H9 (cell line): ENCODE results near the gene C20orf202. TPM values are rescaled to one million over a fixed set of nuclear protein-coding genes. Genes with fewer than 3 reads are reported as not detected.

Experiments used
- DNase-seq: peaks from one replicate; pipeline ENCODE4 v3.0.0-alpha.2; 2017
- H2AFZ ChIP-seq: one replicate; pipeline ENCODE4 v1.6.1; 2013; ENCODE audit warnings: mild to moderate bottlenecking, low read length, control low read depth, moderate library complexity
- H2AK5ac ChIP-seq: 2 replicates; pipeline ENCODE4 v1.6.1; 2013; ENCODE audit warnings: low read length, control low read depth, mixed read lengths; ENCODE audit not compliant: insufficient read length
- H2BK120ac ChIP-seq: one replicate; pipeline ENCODE4 v1.6.1; 2013; ENCODE audit warnings: low read depth, mild to moderate bottlenecking, low read length, control low read depth, inconsistent platforms; ENCODE audit not compliant: poor library complexity, severe bottlenecking
- H2BK12ac ChIP-seq: 2 replicates; pipeline ENCODE4 v1.6.1; 2013; ENCODE audit warnings: low read length, control low read depth, mixed read lengths, low read depth; ENCODE audit not compliant: insufficient read length
- H2BK15ac ChIP-seq: 2 replicates; pipeline ENCODE4 v1.6.1; 2013; ENCODE audit warnings: low read depth, low read length, control low read depth
- H2BK20ac ChIP-seq: one replicate; pipeline ENCODE4 v1.6.1; 2013; ENCODE audit warnings: low read depth, mild to moderate bottlenecking, low read length, control low read depth, inconsistent platforms; ENCODE audit not compliant: poor library complexity, severe bottlenecking
- H2BK5ac ChIP-seq: 2 replicates; pipeline ENCODE4 v1.6.1; 2013; ENCODE audit warnings: low read length, control low read depth, mixed read lengths; ENCODE audit not compliant: insufficient read length
- H3K14ac ChIP-seq: 2 replicates; pipeline ENCODE4 v1.6.1; 2013; ENCODE audit warnings: low read length, control low read depth; ENCODE audit not compliant: insufficient read depth
- H3K18ac ChIP-seq: 2 replicates; pipeline ENCODE4 v1.6.1; 2013; ENCODE audit warnings: low read depth, mild to moderate bottlenecking, mixed read lengths, low read length, control low read depth; ENCODE audit not compliant: insufficient read length
- H3K23ac ChIP-seq: 2 replicates; pipeline ENCODE4 v1.6.1; 2013; ENCODE audit warnings: low read length, control low read depth, mixed read lengths, low read depth; ENCODE audit not compliant: insufficient read length
- H3K23me2 ChIP-seq: 2 replicates; pipeline ENCODE4 v1.6.1; 2013; ENCODE audit warnings: low read depth, mild to moderate bottlenecking, mixed read lengths, low read length, control low read depth; ENCODE audit not compliant: insufficient read length, poor library complexity, severe bottlenecking
- H3K27ac ChIP-seq: 2 replicates; pipeline ENCODE4 v1.5.1; 2013; ENCODE audit warnings: low read length, control low read depth, mixed read lengths, low read depth; ENCODE audit not compliant: insufficient read length
- H3K27me3 ChIP-seq: 2 replicates; pipeline ENCODE4 v1.6.1; 2013; ENCODE audit warnings: low read length, control low read depth, inconsistent platforms; ENCODE audit not compliant: insufficient read depth
- H3K4ac ChIP-seq: 2 replicates; pipeline ENCODE4 v1.6.1; 2013; ENCODE audit warnings: low read depth, mild to moderate bottlenecking, control low read depth, inconsistent platforms, low read length, moderate library complexity
- H3K4me1 ChIP-seq: 2 replicates; pipeline ENCODE4 v1.6.1; 2013; ENCODE audit warnings: low read length, control low read depth, inconsistent platforms; ENCODE audit not compliant: insufficient read depth
- H3K4me2 ChIP-seq: 2 replicates; pipeline ENCODE4 v1.6.1; 2013; ENCODE audit warnings: low read length, control low read depth, mixed read lengths; ENCODE audit not compliant: insufficient read length, insufficient read depth
- H3K56ac ChIP-seq: 2 replicates; pipeline ENCODE4 v1.6.1; 2013; ENCODE audit warnings: low read depth, mild to moderate bottlenecking, mixed read lengths, low read length, control low read depth; ENCODE audit not compliant: insufficient read length
- H3K79me1 ChIP-seq: 2 replicates; pipeline ENCODE4 v1.6.1; 2013; ENCODE audit warnings: low read depth, mild to moderate bottlenecking, moderate library complexity, low read length, control low read depth, inconsistent platforms; ENCODE audit not compliant: insufficient read depth, poor library complexity, severe bottlenecking
- H3K79me2 ChIP-seq: 2 replicates; pipeline ENCODE4 v1.6.1; 2013; ENCODE audit warnings: low read length, control low read depth, inconsistent platforms; ENCODE audit not compliant: insufficient read depth
- H3K9ac ChIP-seq: 2 replicates; pipeline ENCODE4 v1.6.1; 2013; ENCODE audit warnings: low read length, control low read depth, mixed read lengths; ENCODE audit not compliant: insufficient read length; ENCODE audit errors: extremely low read depth
- H3K9me3 ChIP-seq: one replicate; pipeline ENCODE4 v1.6.1; 2013; ENCODE audit warnings: low read depth, low read length, inconsistent platforms; ENCODE audit not compliant: control insufficient read depth
- H3T11ph ChIP-seq: one replicate; pipeline ENCODE4 v1.6.1; 2013; ENCODE audit warnings: mild to moderate bottlenecking, low read length, control low read depth, inconsistent platforms
- H4K20me1 ChIP-seq: one replicate; pipeline ENCODE4 v1.6.1; 2013; ENCODE audit not compliant: control insufficient read depth, insufficient read length, insufficient read depth
- H4K5ac ChIP-seq: 2 replicates; pipeline ENCODE4 v1.6.1; 2013; ENCODE audit warnings: low read depth, mild to moderate bottlenecking, mixed read lengths, low read length, control low read depth; ENCODE audit not compliant: insufficient read length
- H4K8ac ChIP-seq: replicated peaks from 2 replicates; pipeline ENCODE4 v1.6.1; 2013; ENCODE audit warnings: low read length, control low read depth, mixed read lengths, low read depth; ENCODE audit not compliant: insufficient read length
- H4K91ac ChIP-seq: 2 replicates; pipeline ENCODE4 v1.6.1; 2013; ENCODE audit warnings: low read depth, mild to moderate bottlenecking, moderate library complexity, mixed read lengths, low read length, control low read depth; ENCODE audit not compliant: insufficient read length
- H3K27ac Mint-ChIP-seq, 3 experiments: 2 replicates in 2 of 3; 3 replicates in 1 of 3; pipeline ENCODE4 v1.8.0; 2020 to 2021; ENCODE audit warnings: mixed read lengths in 3 of 3, mild to moderate bottlenecking in 1 of 3, moderate library complexity in 1 of 3
- H3K27me3 Mint-ChIP-seq: 2 replicates; pipeline ENCODE4 v1.8.0; 2021; ENCODE audit warnings: low read depth, mild to moderate bottlenecking, moderate library complexity, mixed read lengths
- H3K36me3 Mint-ChIP-seq, 3 experiments: 2 replicates in 2 of 3; 3 replicates in 1 of 3; pipeline ENCODE4 v1.8.0; 2020 to 2021; ENCODE audit warnings: low read depth in 3 of 3, mixed read lengths in 3 of 3; ENCODE audit not compliant: insufficient read depth in 1 of 3
- H3K4me1 Mint-ChIP-seq, 2 experiments: 2 replicates each; pipeline ENCODE4 v1.8.0; 2020; ENCODE audit warnings: mixed read lengths in 2 of 2
- H3K4me3 Mint-ChIP-seq, 2 experiments: 2 replicates in 1 of 2; 3 replicates in 1 of 2; pipeline ENCODE4 v1.8.0; 2020 to 2021; ENCODE audit warnings: mild to moderate bottlenecking in 2 of 2, mixed read lengths in 2 of 2, moderate library complexity in 1 of 2
- H3K9me3 Mint-ChIP-seq, 2 experiments: 2 replicates in 1 of 2; 3 replicates in 1 of 2; pipeline ENCODE4 v1.8.0; 2020; ENCODE audit warnings: mild to moderate bottlenecking in 2 of 2, mixed read lengths in 2 of 2, moderate library complexity in 1 of 2
- CTCF ChIP-seq: fragments of 200-600 bp; sonication (generic); conservative IDR thresholded peaks from 3 replicates; pipeline ENCODE4 v1.8.0; 2021; ENCODE audit warnings: antibody characterized with exemption, mild to moderate bottlenecking
- WGBS: extraction: QIAGEN DNeasy Blood & Tissue Kit; methylation state at CpG from one replicate; pipeline ENCODE4 v1.1.7; 2013; ENCODE audit warnings: missing lambda C conversion rate, low lambda C conversion rate, mixed read lengths; ENCODE audit not compliant: insufficient read length; ENCODE audit errors: extremely low coverage; 5-methylcytosine and 5-hydroxymethylcytosine counted together
- total RNA-seq: library from RNA; stranded (reverse); gene quantifications from 2 replicates; pipeline ENCODE4 v1.2.1, GENCODE V29; 2021

The C20orf202 gene
- total RNA-seq, 1 experiment from 2014 or later: 0.13 TPM

GRCh38 chr20:1190847-1191246, 12.4 kb upstream of the C20orf202 start:
- Mint-ChIP-seq H3K4me3 (no peak overlapping the region), H3K9me3 (no peaks in the 10 kb centered on the region), H3K36me3 (no peaks in the 10 kb centered on the region), H3K4me1 (peaks cover 4 to 16% of the 10 kb centered on the region in 2 experiments), H3K27ac (no peak overlapping the region), H3K27me3 (peaks cover 36% of the 10 kb centered on the region)
- no peaks in the 10 kb centered on the region for H3K79me1 ChIP-seq
- H3K9me3 ChIP-seq: no peaks in the 10 kb centered on the region
- no peak overlapping the region for H3K4ac ChIP-seq
- no peak overlapping the region for H2BK15ac ChIP-seq
- H3K4me1 ChIP-seq: peaks cover 9% of the 10 kb centered on the region; the same call in 1 of the 2 replicates
- no peak overlapping the region for H2AFZ ChIP-seq
- H2BK120ac ChIP-seq: no peak overlapping the region
- H3K14ac ChIP-seq: no peak overlapping the region
- no peak overlapping the region for H2BK20ac ChIP-seq
- no peak overlapping the region for H4K5ac ChIP-seq
- H2AK5ac ChIP-seq: no peak overlapping the region
- H3K23ac ChIP-seq: no peak overlapping the region
- no CpG with 5 or more reads among the region's 3 CpGs for WGBS
- H3K56ac ChIP-seq: no peak overlapping the region
- H3K9ac ChIP-seq: no peak overlapping the region
- H3K27me3 ChIP-seq: no peaks in the 10 kb centered on the region; the same call in 1 of the 2 replicates
- H3K27ac ChIP-seq: no peak overlapping the region
- no peaks in the 10 kb centered on the region for H3K23me2 ChIP-seq
- no peak for TF ChIP-seq CTCF
- H3K4me2 ChIP-seq: no peak overlapping the region
- H4K8ac ChIP-seq: no peak overlapping the region
- no peak overlapping the region for H2BK5ac ChIP-seq
- no peaks in the 10 kb centered on the region for H4K20me1 ChIP-seq
- H3T11ph ChIP-seq: no peak overlapping the region
- no peak overlapping the region for H3K18ac ChIP-seq
- DNase-seq: no peak
- no peak overlapping the region for H2BK12ac ChIP-seq
- no peak overlapping the region for H4K91ac ChIP-seq
- H3K79me2 ChIP-seq: no peaks in the 10 kb centered on the region
